B cell (primary cell): Measurements from ENCODE around the gene USH2A. TPM values are rescaled to one million over a fixed set of nuclear protein-coding genes. Genes with fewer than 3 reads are reported as not detected.

Source experiments
- ATAC-seq: fragments of 200-7000 bp; cut with Tn5 transposase; one replicate; pipeline ENCODE4 v1.10.0; 2021; ENCODE audit warnings: low read depth, mild to moderate bottlenecking, moderate number of reproducible peaks, moderate library complexity
- CTCF ChIA-PET: fragments of 350-600 bp; sonication (Branson Sonifier 250); formaldehyde crosslinking; loops from one replicate; lab custom pipeline; 2021; ENCODE audit warnings: antibody characterized with exemption, inconsistent platforms; lab: Charles Lee
- POLR2A ChIA-PET: fragments of 350-600 bp; sonication (Branson Sonifier 250); formaldehyde crosslinking; loops from one replicate; lab custom pipeline; 2021; ENCODE audit warnings: antibody characterized with exemption; lab: Charles Lee
- DNase-seq: peaks from one replicate; pipeline ENCODE4 v3.0.0; 2013
- H2AFZ ChIP-seq: 2 replicates; pipeline ENCODE4 v1.6.1; 2012; ENCODE audit warnings: mild to moderate bottlenecking, low read depth, low read length; ENCODE audit not compliant: insufficient read depth, poor library complexity, severe bottlenecking
- H3K27ac ChIP-seq, 2 donors: 1 replicate in 1 of 2; 2 replicates in 1 of 2; pipeline ENCODE4 v1.5.1; 2012 to 2013; ENCODE audit warnings: low read length in 2 of 2, mild to moderate bottlenecking in 2 of 2, moderate library complexity in 1 of 2
- H3K27me3 ChIP-seq, 4 experiments: fragments of 200-600 bp in 1 of 4; sonication (generic) in 1 of 4; replicated peaks in 1 of 4; 1 replicate in 2 of 4; 2 replicates in 2 of 4; pipeline versions ENCODE4 v1.6.1 to v1.7.0; 2013 to 2016; ENCODE audit warnings: low read length in 3 of 4, mild to moderate bottlenecking in 2 of 4, mixed read lengths in 1 of 4, moderate library complexity in 1 of 4; ENCODE audit not compliant: insufficient read depth in 4 of 4, control insufficient read depth in 3 of 4; ENCODE audit errors: control extremely low read depth in 1 of 4
- H3K36me3 ChIP-seq, 2 experiments: replicated peaks in 1 of 2; 1 replicate in 1 of 2; 2 replicates in 1 of 2; pipeline versions ENCODE4 v1.6.1 to v1.7.1; 2013; ENCODE audit warnings: low read length in 1 of 2; ENCODE audit not compliant: insufficient read depth in 2 of 2, control insufficient read depth in 1 of 2; ENCODE audit errors: control extremely low read depth in 1 of 2, extremely low read depth in 1 of 2
- H3K4me1 ChIP-seq, 2 donors: fragments of 200-600 bp in 1 of 2; sonication (generic) in 1 of 2; 1 replicate in 1 of 2; 2 replicates in 1 of 2; pipeline versions ENCODE4 v1.5.1 to v1.6.1; 2013 to 2017; ENCODE audit warnings: low read length in 2 of 2; ENCODE audit not compliant: control insufficient read depth in 2 of 2, insufficient read depth in 2 of 2
- H3K4me2 ChIP-seq: replicated peaks from 2 replicates; pipeline ENCODE3; 2012; ENCODE audit warnings: mild to moderate bottlenecking, low read depth, low read length; ENCODE audit not compliant: poor library complexity, severe bottlenecking
- H3K4me3 ChIP-seq, 5 experiments: fragments of 200-600 bp in 1 of 5; sonication (generic) in 1 of 5; 1 replicate in 3 of 5; 2 replicates in 2 of 5; pipeline versions ENCODE4 v1.5.1 to v1.7.0; 2011 to 2016; ENCODE audit warnings: low read length in 4 of 5, mild to moderate bottlenecking in 4 of 5, low read depth in 2 of 5, control low read depth in 1 of 5, moderate library complexity in 1 of 5; ENCODE audit not compliant: insufficient read depth in 1 of 5; ENCODE audit errors: control extremely low read depth in 1 of 5, extremely low read depth in 1 of 5
- H3K79me2 ChIP-seq: fragments of 200-600 bp; sonication (generic); one replicate; pipeline ENCODE4 v1.6.0; 2016; ENCODE audit warnings: low read length; ENCODE audit not compliant: control insufficient read depth, insufficient read depth
- H3K9ac ChIP-seq: fragments of 200-600 bp; sonication (generic); 2 replicates; pipeline ENCODE4 v1.6.1; 2017; ENCODE audit warnings: mild to moderate bottlenecking, low read length, moderate library complexity
- H3K9me3 ChIP-seq, 3 donors: one replicate each; pipeline versions ENCODE4 v1.6.1 to v1.7.1; 2013; ENCODE audit warnings: low read length in 2 of 3; ENCODE audit not compliant: control insufficient read depth in 2 of 3, insufficient read depth in 1 of 3; ENCODE audit errors: control extremely low read depth in 1 of 3
- H4K20me1 ChIP-seq: 2 replicates; pipeline ENCODE4 v1.6.0; 2012; ENCODE audit warnings: mild to moderate bottlenecking, low read length; ENCODE audit not compliant: insufficient read depth, control insufficient read depth, poor library complexity, severe bottlenecking
- H3K27ac Mint-ChIP-seq: one replicate; pipeline ENCODE4 v1.8.0; 2021; ENCODE audit warnings: mixed read lengths
- H3K27me3 Mint-ChIP-seq: one replicate; pipeline ENCODE4 v1.8.0; 2021; ENCODE audit warnings: mixed read lengths
- H3K4me1 Mint-ChIP-seq: one replicate; pipeline ENCODE4 v1.8.0; 2021; ENCODE audit warnings: mixed read lengths
- H3K4me3 Mint-ChIP-seq: one replicate; pipeline ENCODE4 v1.8.0; 2021; ENCODE audit warnings: mixed read lengths
- H3K9me3 Mint-ChIP-seq: one replicate; pipeline ENCODE4 v1.8.0; 2022; ENCODE audit warnings: mixed read lengths; ENCODE audit not compliant: insufficient read depth
- CTCF ChIP-seq: fragments of 200-600 bp; IDR thresholded peaks from one replicate; pipeline ENCODE4 v1.8.0; 2022; ENCODE audit warnings: antibody characterized with exemption, mild to moderate bottlenecking
- EZH2 ChIP-seq: IDR thresholded peaks from 2 replicates; pipeline ENCODE4 v1.6.1; 2012; ENCODE audit warnings: borderline replicate concordance, low read depth, mild to moderate bottlenecking, moderate library complexity, low read length; ENCODE audit not compliant: insufficient read depth, poor library complexity, severe bottlenecking
- WGBS: methylation state at CpG from one replicate; pipeline ENCODE4 v1.1.5; 2013; ENCODE audit warnings: missing lambda C conversion rate; ENCODE audit not compliant: insufficient coverage; 5-methylcytosine and 5-hydroxymethylcytosine counted together
- intact Hi-C: fragments of 100-400 bp; cut with micrococcal nuclease; formaldehyde crosslinking; loops from one replicate; pipeline ENCODE4 v1.10.0; 2022
- polyA plus RNA-seq: library from polyadenylated mRNA; depleted of rRNA; stranded (reverse); fragments of >200 nt; gene quantifications from 2 replicates; pipeline ENCODE4 v1.2.3, GENCODE V29; 2012
- total RNA-seq, 2 donors: library from RNA; stranded (reverse); fragments of 120-200 nt in 1 of 2; gene quantifications; 1 replicate in 1 of 2; 2 replicates in 1 of 2; pipeline versions ENCODE4 v1.2.3 to v1.2.4, GENCODE V29; 2013 to 2022

The USH2A gene
- total and polyA plus RNA-seq, 2 donors (not counting 1 experiment from before 2014, with no cell fraction given), result 0.01 TPM; not detected in 1

GRCh38 chr1:216055004-216055403 is 368.2 kb downstream of the USH2A start:
- TF ChIP-seq CTCF (no peak), EZH2 (no peak)
- no peaks in the 10 kb centered on the region for H3K27me3 ChIP-seq
- no peaks in the 10 kb centered on the region for H3K9me3 ChIP-seq
- H3K4me1 ChIP-seq, result no peaks in the 10 kb centered on the region
- POLR2A ChIA-PET, result no interaction called here
- CTCF ChIA-PET, result no interaction called here
- no peak overlapping the region for H3K4me3 ChIP-seq
- no peak overlapping the region for H3K27ac ChIP-seq
- no peak overlapping the region for H3K4me3 Mint-ChIP-seq
- H3K27me3 Mint-ChIP-seq, result no peaks in the 10 kb centered on the region
- no peak overlapping the region for H3K27ac Mint-ChIP-seq
- ATAC-seq, result no peak
- no peak overlapping the region for H3K9ac ChIP-seq
- H3K4me1 Mint-ChIP-seq, result no peaks in the 10 kb centered on the region
- H2AFZ ChIP-seq, result no peak overlapping the region
- intact Hi-C loops, result no loop called here
- no CpG with 5 or more reads among the region's 1 CpG for WGBS
- no peaks in the 10 kb centered on the region for H3K79me2 ChIP-seq
- peaks cover under 1% of the 10 kb centered on the region for H3K9me3 Mint-ChIP-seq
- no peaks in the 10 kb centered on the region for H4K20me1 ChIP-seq
- DNase-seq, result no peak
- no peaks in the 10 kb centered on the region for H3K36me3 ChIP-seq
- H3K4me2 ChIP-seq, result no peak overlapping the region

GRCh38 chr1:216054600-216054999 is 368.6 kb downstream of the USH2A start:
- DNase-seq (no peak), ATAC-seq (no peak)
- no peak for TF ChIP-seq CTCF
- TF ChIP-seq EZH2, result no peak
- H3K4me1 Mint-ChIP-seq, result no peaks in the 10 kb centered on the region
- intact Hi-C loops, result no loop called here
- H3K9me3 Mint-ChIP-seq, result peaks cover 2% of the 10 kb centered on the region
- POLR2A ChIA-PET, result no interaction called here
- Histone ChIP-seq H3K79me2 (no peaks in the 10 kb centered on the region), H3K27ac (no peak overlapping the region), H3K9ac (no peak overlapping the region), H4K20me1 (no peaks in the 10 kb centered on the region), H3K9me3 (no peaks in the 10 kb centered on the region), H3K36me3 (no peaks in the 10 kb centered on the region), H3K4me1 (no peaks in the 10 kb centered on the region), H3K4me2 (no peak overlapping the region), H2AFZ (no peak overlapping the region), H3K27me3 (no peaks in the 10 kb centered on the region), H3K4me3 (no peak overlapping the region)
- H3K27ac Mint-ChIP-seq, result no peak overlapping the region
- CTCF ChIA-PET, result no interaction called here
- WGBS, result 91% methylated on average over 5 of the region's 7 CpGs
- no peaks in the 10 kb centered on the region for H3K27me3 Mint-ChIP-seq
- no peak overlapping the region for H3K4me3 Mint-ChIP-seq
